Type B pancreatic cell (in vitro differentiated cells): Measurements from ENCODE around the gene ZNF217. TPM values are rescaled to one million over a fixed set of nuclear protein-coding genes. Genes with fewer than 3 reads are reported as not detected.
"Not testable (repeated sequence)": the region's sequence is repeated elsewhere in the genome, so short reads cannot be mapped to it uniquely, and the experiment has no call there.

Experiments used
- DNase-seq: peaks from one replicate; pipeline ENCODE4 v3.0.0; 2021; ENCODE audit warnings: mixed read lengths; ENCODE audit not compliant: unreplicated experiment; ENCODE audit errors: extremely low spot score
- H3K27ac Mint-ChIP-seq: 2 replicates; pipeline ENCODE4 v1.8.0; 2021; ENCODE audit warnings: mild to moderate bottlenecking, mixed read lengths
- H3K27me3 Mint-ChIP-seq: 2 replicates; pipeline ENCODE4 v1.8.0; 2021; ENCODE audit warnings: mixed read lengths
- H3K36me3 Mint-ChIP-seq: 2 replicates; pipeline ENCODE4 v1.8.0; 2021; ENCODE audit warnings: mixed read lengths
- H3K4me1 Mint-ChIP-seq: one replicate; pipeline ENCODE4 v1.8.0; 2021; ENCODE audit warnings: mixed read lengths; ENCODE audit not compliant: unreplicated experiment
- H3K4me3 Mint-ChIP-seq: 2 replicates; pipeline ENCODE4 v1.8.0; 2021; ENCODE audit warnings: mild to moderate bottlenecking, mixed read lengths
- H3K9me3 Mint-ChIP-seq: 2 replicates; pipeline ENCODE4 v1.8.0; 2021; ENCODE audit warnings: mixed read lengths
- total RNA-seq: library from RNA; stranded (reverse); gene quantifications from 2 replicates; pipeline ENCODE4 v1.2.1, GENCODE V29; 2021; ENCODE audit warnings: low replicate concordance
- TF ChIP-seq, protein P1 (sequence below): fragments of 200-600 bp; sonication (generic); conservative IDR thresholded peaks from 2 replicates; pipeline ENCODE4 v1.5.0; 2021; ENCODE audit warnings: antibody characterized with exemption, mild to moderate bottlenecking

Gene ZNF217
- total RNA-seq, 1 donor from 2014 or later: 32.8 TPM

DNA sequence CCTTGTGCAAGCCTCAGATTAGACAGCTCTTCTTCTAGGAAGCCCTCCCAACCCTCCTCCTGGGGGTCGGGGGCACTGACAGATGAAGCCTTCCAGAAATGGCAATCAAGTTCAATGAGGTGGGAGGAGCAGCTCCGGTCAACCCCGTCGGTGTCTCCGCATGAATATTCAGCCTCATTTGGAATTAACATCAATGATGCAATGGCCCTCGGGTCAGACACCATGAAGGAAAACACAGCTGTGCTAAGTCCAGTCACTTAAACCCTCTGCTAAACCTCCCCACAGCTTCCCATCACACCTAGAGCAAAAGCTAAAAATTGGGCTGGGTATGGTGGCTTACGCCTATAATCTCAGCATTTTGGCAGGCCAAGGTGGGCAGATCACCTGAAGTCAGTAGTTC, 36.5 kb downstream of the ZNF217 start:
- Mint-ChIP-seq H3K4me1 (peaks cover 4% of the 10 kb centered on the region), H3K27me3 (no peaks in the 10 kb centered on the region), H3K4me3 (no peak overlapping the region), H3K27ac (no peak overlapping the region), H3K9me3 (no peaks in the 10 kb centered on the region), H3K36me3 (no peaks in the 10 kb centered on the region)
- TF ChIP-seq, protein P1, sequence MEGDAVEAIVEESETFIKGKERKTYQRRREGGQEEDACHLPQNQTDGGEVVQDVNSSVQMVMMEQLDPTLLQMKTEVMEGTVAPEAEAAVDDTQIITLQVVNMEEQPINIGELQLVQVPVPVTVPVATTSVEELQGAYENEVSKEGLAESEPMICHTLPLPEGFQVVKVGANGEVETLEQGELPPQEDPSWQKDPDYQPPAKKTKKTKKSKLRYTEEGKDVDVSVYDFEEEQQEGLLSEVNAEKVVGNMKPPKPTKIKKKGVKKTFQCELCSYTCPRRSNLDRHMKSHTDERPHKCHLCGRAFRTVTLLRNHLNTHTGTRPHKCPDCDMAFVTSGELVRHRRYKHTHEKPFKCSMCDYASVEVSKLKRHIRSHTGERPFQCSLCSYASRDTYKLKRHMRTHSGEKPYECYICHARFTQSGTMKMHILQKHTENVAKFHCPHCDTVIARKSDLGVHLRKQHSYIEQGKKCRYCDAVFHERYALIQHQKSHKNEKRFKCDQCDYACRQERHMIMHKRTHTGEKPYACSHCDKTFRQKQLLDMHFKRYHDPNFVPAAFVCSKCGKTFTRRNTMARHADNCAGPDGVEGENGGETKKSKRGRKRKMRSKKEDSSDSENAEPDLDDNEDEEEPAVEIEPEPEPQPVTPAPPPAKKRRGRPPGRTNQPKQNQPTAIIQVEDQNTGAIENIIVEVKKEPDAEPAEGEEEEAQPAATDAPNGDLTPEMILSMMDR: no peak
- no peak for DNase-seq

DNA sequence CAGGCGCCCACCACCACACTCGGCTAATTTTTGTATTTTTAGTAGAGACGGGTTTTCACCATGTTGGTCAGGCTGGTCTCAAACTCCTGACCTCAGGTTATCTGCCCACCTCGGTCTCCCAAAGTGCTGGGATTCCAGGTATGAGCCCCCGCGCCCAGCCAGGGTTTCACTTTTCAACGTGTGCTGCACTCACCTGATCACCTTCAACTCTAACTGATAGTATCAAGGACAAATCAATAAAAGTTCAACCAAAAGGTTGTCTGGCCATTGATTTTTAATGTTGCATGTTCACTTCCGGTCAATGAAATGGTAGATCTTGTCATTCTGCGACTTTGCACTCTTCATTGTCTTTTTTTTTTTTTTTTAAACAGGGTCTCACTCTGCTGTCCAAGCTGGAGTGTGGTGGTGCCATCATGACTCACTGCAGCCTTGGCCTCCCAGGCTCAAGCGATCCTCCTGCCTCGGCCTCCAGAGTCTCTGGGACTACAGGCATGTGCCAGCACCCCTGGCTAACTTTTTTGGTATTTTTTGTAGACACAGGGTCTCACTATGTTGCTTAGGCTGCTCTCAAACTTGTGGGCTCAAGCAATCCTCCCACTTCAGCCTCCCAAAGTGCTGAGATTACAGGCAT, 37.3 kb downstream of the ZNF217 start:
- TF ChIP-seq, protein P1: no peak
- no peak overlapping the region for H3K4me3 Mint-ChIP-seq
- H3K4me1 Mint-ChIP-seq: peaks cover 4% of the 10 kb centered on the region
- no peak for DNase-seq
- no peaks in the 10 kb centered on the region for H3K27me3 Mint-ChIP-seq
- no peaks in the 10 kb centered on the region for H3K36me3 Mint-ChIP-seq
- no peak overlapping the region for H3K27ac Mint-ChIP-seq
- H3K9me3 Mint-ChIP-seq: no peaks in the 10 kb centered on the region

DNA sequence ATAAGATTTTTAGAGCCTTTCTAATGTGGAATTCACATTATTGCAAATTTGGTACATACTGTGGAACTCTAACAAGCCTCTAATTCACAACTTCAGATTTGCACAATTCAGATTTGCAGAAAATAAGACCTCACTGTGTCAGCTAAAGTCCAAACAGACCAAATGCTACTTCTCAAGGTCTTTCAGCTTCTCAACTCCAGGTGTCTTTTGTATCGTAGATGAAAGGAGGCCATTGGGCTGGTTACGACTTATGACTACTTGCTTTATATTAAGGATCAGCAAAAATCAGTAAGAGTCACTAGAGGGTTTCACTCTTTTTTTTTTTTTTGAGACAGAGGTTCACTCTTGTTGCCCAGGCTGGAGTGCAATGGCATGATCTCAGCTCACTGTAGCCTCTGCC, 37.8 kb downstream of the ZNF217 start:
- no peak overlapping the region for H3K27ac Mint-ChIP-seq
- no peaks in the 10 kb centered on the region for H3K27me3 Mint-ChIP-seq
- DNase-seq: no peak
- peaks cover 4% of the 10 kb centered on the region for H3K4me1 Mint-ChIP-seq
- no peaks in the 10 kb centered on the region for H3K36me3 Mint-ChIP-seq
- no peaks in the 10 kb centered on the region for H3K9me3 Mint-ChIP-seq
- H3K4me3 Mint-ChIP-seq: no peak overlapping the region
- TF ChIP-seq, protein P1: no peak

DNA sequence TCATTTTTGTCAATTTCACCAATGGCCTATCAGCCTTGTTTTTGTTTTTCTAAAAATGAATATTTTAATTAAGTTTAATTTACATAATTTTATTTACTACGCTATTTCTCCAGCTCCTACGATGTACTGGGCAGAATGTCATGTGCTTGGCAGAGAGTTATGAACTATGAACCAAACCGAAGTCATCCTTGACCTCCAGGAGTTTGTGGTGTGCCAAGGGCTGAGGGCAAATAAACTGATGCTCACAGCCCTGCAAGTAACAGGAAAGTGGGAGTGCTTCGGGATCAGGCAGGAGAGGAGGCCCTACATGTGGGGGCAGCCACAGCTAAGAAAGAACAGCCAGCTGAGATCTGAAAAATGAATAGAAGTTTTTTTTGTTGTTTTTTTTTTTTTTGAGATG, 38.6 kb downstream of the ZNF217 start:
- Mint-ChIP-seq H3K9me3 (no peaks in the 10 kb centered on the region), H3K27ac (no peak overlapping the region)

DNA sequence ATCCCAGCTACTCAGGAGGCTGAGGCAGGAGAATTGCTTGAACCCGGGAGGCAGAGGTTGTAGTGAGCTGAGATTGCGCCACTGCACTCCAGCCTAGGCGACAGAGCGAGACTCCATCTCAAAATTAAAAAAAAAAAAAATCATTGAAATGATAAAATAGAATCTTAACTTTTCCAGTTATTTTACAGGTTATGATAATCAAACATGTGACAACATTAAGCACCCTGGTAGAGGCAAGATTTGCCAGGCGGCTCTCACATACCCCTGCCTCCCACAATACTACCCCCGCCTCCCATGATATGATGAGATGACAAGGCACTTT, 41.1 kb downstream of the ZNF217 start:
- H3K27ac Mint-ChIP-seq, H3K27me3 Mint-ChIP-seq, H3K4me3 Mint-ChIP-seq, H3K36me3 Mint-ChIP-seq, DNase-seq, H3K9me3 Mint-ChIP-seq, H3K4me1 Mint-ChIP-seq: not testable (repeated sequence)

More for the DNA sequence above, 38.6 kb downstream of the ZNF217 start:
- DNase-seq: no peak
- TF ChIP-seq, protein P1: no peak
- Mint-ChIP-seq H3K36me3 (no peaks in the 10 kb centered on the region), H3K4me1 (peaks cover 4% of the 10 kb centered on the region), H3K27me3 (no peaks in the 10 kb centered on the region), H3K4me3 (no peak overlapping the region)

DNA sequence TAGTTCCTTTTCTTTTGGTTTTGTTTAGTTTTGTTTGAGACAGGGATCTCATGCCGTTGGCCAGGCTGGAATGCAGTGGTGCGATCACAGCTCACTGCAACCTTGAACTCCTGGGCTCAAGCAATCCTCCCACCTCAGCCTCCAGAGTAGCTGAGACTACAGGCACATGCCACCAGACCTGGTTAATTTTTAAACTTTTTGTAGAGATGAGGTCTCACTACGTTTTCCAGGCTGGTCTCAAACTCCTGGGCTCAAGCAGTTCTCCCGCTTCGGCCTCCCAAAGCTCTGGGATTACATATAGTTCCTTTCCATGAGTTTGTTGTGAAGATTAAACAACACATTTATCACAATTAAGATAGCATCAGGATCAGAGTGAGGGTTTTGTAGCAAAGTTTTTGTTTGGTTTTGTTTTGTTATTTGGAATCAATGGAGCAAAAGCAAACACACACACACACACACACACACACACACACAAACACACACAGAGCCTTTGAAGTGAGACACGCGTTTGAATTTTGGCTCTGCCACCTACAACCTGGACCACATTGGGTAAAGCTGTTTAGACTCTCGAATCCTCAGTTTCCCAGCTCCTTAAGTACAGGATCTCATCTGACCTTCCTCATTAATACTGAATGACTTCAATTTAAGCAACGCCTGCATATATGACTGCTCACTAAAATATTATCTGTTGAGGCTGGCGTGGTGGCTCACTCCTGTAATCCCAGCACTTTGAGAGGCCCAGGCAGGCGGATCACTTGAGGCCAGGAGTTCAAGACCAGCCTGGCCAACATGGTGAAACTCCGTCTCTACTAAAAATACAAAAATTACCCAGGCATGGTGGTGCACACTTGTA, 41.7 kb downstream of the ZNF217 start:
- H3K27ac Mint-ChIP-seq: not testable (repeated sequence)

More for the DNA sequence above, 41.7 kb downstream of the ZNF217 start:
- not testable (repeated sequence) for H3K27me3 Mint-ChIP-seq, H3K36me3 Mint-ChIP-seq, DNase-seq, H3K4me3 Mint-ChIP-seq, H3K9me3 Mint-ChIP-seq
- H3K4me1 Mint-ChIP-seq: peaks cover 14% of the 10 kb centered on the region
